Endothelial cell of umbilical vein (primary cell): ENCODE results near the gene MYO5B. TPM values are rescaled to one million over a fixed set of nuclear protein-coding genes. Genes with fewer than 3 reads are reported as not detected.

Source experiments
- BruUV-seq: library from RNA; stranded (reverse); fragments of 400-500 nt; replicated peaks from 2 replicates; lab custom pipeline; 2021; lab: Mats Ljungman, UMichigan
- CTCF ChIA-PET: fragments of 300-600, 350-600 bp; sonication (Branson Sonifier 250); formaldehyde crosslinking; loops from one replicate; lab custom pipeline; 2021; ENCODE audit warnings: antibody characterized with exemption, inconsistent platforms; lab: Charles Lee
- POLR2A ChIA-PET: fragments of 300-600, 350-600 bp; sonication (Branson Sonifier 250); formaldehyde crosslinking; loops from one replicate; lab custom pipeline; 2021; ENCODE audit warnings: antibody characterized with exemption, inconsistent platforms; lab: Charles Lee
- DNase-seq: peaks from one replicate; pipeline ENCODE4 v3.0.0-alpha.2; 2011; ENCODE audit warnings: low read depth, low spot score
- FAIRE-seq: peaks from 2 replicates; lab custom pipeline; 2011; peaks lifted over from hg19 to GRCh38; lab: Jason Lieb, UNC
- H2AFZ ChIP-seq: 2 replicates; pipeline ENCODE4 v1.6.0; 2012; ENCODE audit warnings: low read depth, low read length, control low read depth, inconsistent platforms
- H3K27ac ChIP-seq: 2 replicates; pipeline ENCODE4 v1.5.1; 2011; ENCODE audit warnings: low read depth, mild to moderate bottlenecking, control low read depth, low read length, moderate library complexity; ENCODE audit not compliant: insufficient read depth
- H3K27me3 ChIP-seq, 2 experiments: 2 replicates each; pipeline versions ENCODE4 v1.6.0 to v1.6.1; 2011; ENCODE audit warnings: low read length in 2 of 2, mixed read lengths in 1 of 2; ENCODE audit not compliant: control insufficient read depth in 2 of 2, insufficient read depth in 2 of 2
- H3K36me3 ChIP-seq, 2 experiments: 2 replicates in 1 of 2; 3 replicates in 1 of 2; pipeline ENCODE4 v1.5.1; 2011; ENCODE audit warnings: low read length in 2 of 2, mild to moderate bottlenecking in 1 of 2, moderate library complexity in 1 of 2; ENCODE audit not compliant: control insufficient read depth in 2 of 2, insufficient read depth in 2 of 2; ENCODE audit errors: extremely low read depth in 1 of 2
- H3K4me1 ChIP-seq: 3 replicates; pipeline ENCODE4 v1.5.1; 2011; ENCODE audit warnings: mild to moderate bottlenecking, low read length; ENCODE audit not compliant: control insufficient read depth, insufficient read depth; ENCODE audit errors: extremely low read depth
- H3K4me2 ChIP-seq: 2 replicates; pipeline ENCODE4 v1.6.1; 2011; ENCODE audit warnings: low read length, control low read depth, mixed read lengths; ENCODE audit not compliant: insufficient read depth
- H3K4me3 ChIP-seq, 3 experiments: fragments of 200-600 bp in 1 of 3; sonication (generic), shearing (Covaris generic) in 1 of 3; replicated peaks in 1 of 3; 2 replicates each; pipeline ENCODE4 v1.5.1; 2011 to 2016; ENCODE audit warnings: control low read depth in 3 of 3, low read length in 3 of 3, mild to moderate bottlenecking in 2 of 3, inconsistent platforms in 1 of 3, low read depth in 1 of 3, moderate library complexity in 1 of 3; ENCODE audit not compliant: insufficient read depth in 1 of 3
- H3K79me2 ChIP-seq: 2 replicates; pipeline ENCODE4 v1.6.0; 2012; ENCODE audit warnings: low read length, inconsistent platforms; ENCODE audit not compliant: control insufficient read depth, insufficient read depth
- H3K9ac ChIP-seq: replicated peaks from 2 replicates; pipeline ENCODE3; 2011; ENCODE audit warnings: low read length, control low read depth; ENCODE audit not compliant: insufficient read depth; ENCODE audit errors: extremely low read depth
- H3K9me1 ChIP-seq: replicated peaks from 3 replicates; pipeline ENCODE4 v1.6.0; 2011; ENCODE audit warnings: mild to moderate bottlenecking, low read length; ENCODE audit not compliant: control insufficient read depth, insufficient read depth; ENCODE audit errors: extremely low read depth
- H3K9me3 ChIP-seq: replicated peaks from 2 replicates; pipeline ENCODE4 v1.5.1; 2012; ENCODE audit warnings: low read length, inconsistent platforms; ENCODE audit not compliant: control insufficient read depth, insufficient read depth
- H4K20me1 ChIP-seq: replicated peaks from 2 replicates; pipeline ENCODE3; 2011; ENCODE audit warnings: mild to moderate bottlenecking, low read length; ENCODE audit not compliant: control insufficient read depth, insufficient read depth; ENCODE audit errors: extremely low read depth
- CTCF ChIP-seq, 2 donors: IDR thresholded peaks; 1 replicate in 1 of 2; 2 replicates in 1 of 2; pipeline ENCODE4 v1.5.1; 2011; ENCODE audit warnings: low read length in 2 of 2, mild to moderate bottlenecking in 2 of 2, moderate library complexity in 2 of 2, control low read depth in 1 of 2, inconsistent platforms in 1 of 2, low read depth in 1 of 2; ENCODE audit not compliant: insufficient read depth in 1 of 2; ENCODE audit errors: extremely low read depth in 1 of 2
- EZH2 ChIP-seq: IDR thresholded peaks from 2 replicates; pipeline ENCODE4 v1.6.1; 2012; ENCODE audit warnings: borderline replicate concordance, low read depth, mild to moderate bottlenecking, moderate library complexity, low read length, inconsistent platforms; ENCODE audit not compliant: severe bottlenecking
- FOS ChIP-seq: IDR thresholded peaks from 2 replicates; pipeline ENCODE4 v1.6.1; 2011; ENCODE audit warnings: mild to moderate bottlenecking, low read length, moderate library complexity, borderline replicate concordance; ENCODE audit not compliant: insufficient read depth
- JUN ChIP-seq: IDR thresholded peaks from 2 replicates; pipeline ENCODE4 v1.6.1; 2011; ENCODE audit warnings: borderline replicate concordance, low read depth; ENCODE audit not compliant: insufficient read length, insufficient read depth
- MAX ChIP-seq: IDR thresholded peaks from 2 replicates; pipeline ENCODE4 v1.6.1; 2011; ENCODE audit not compliant: insufficient read depth, insufficient read length
- MYC ChIP-seq: IDR thresholded peaks from one replicate; pipeline ENCODE4 v1.6.1; 2011; ENCODE audit warnings: mild to moderate bottlenecking, low read depth, low read length
- POLR2A ChIP-seq: IDR thresholded peaks from 2 replicates; pipeline ENCODE4 v1.6.1; 2012; ENCODE audit warnings: low read depth, mild to moderate bottlenecking, control low read depth, low read length
- POLR2AphosphoS5 ChIP-seq: IDR thresholded peaks from 2 replicates; pipeline ENCODE4 v1.6.1; 2012; ENCODE audit warnings: low read depth, mild to moderate bottlenecking, control low read depth, low read length, moderate library complexity; ENCODE audit not compliant: insufficient read depth
- dilution Hi-C: fragments of 300-500 bp; cut with MboI; formaldehyde crosslinking; loops from one replicate; pipeline ENCODE4 v1.15.0; 2019; ENCODE audit warnings: low sequenced_read_pairs; ENCODE audit not compliant: extremely low pct_ligation_motif_present
- intact Hi-C: fragments of 100-400 bp; cut with micrococcal nuclease; formaldehyde crosslinking; loops from one replicate; pipeline ENCODE4 v1.10.0; 2022
- polyA plus RNA-seq, 4 experiments: library from polyadenylated mRNA; depleted of rRNA in 3 of 4; stranded (reverse) in 3 of 4; unstranded in 1 of 4; fragments of >200 nt; gene quantifications; 2 replicates each; pipeline versions ENCODE4 v1.2.1 to v1.2.3, GENCODE V29; 2011 to 2012; ENCODE audit warnings: missing spikeins in 1 of 4
- total RNA-seq: library from RNA; stranded (reverse); gene quantifications from 2 replicates; pipeline ENCODE4 v1.2.3, GENCODE V29; 2021

MYO5B gene
- total and polyA plus RNA-seq, 2 donors (not counting 3 experiments of a cell fraction or from before 2014, with no cell fraction given): 0.54 to 1.1 TPM

- TF ChIP-seq CTCF (IDR thresholded peaks at IDR 0.05; ENCODE audit: extremely low read depth in 1 of 2, insufficient read depth in 1 of 2, low read depth in 1 of 2, low read length in 2 of 2): no peak
- TF ChIP-seq JUN: no peak
- no peak for TF ChIP-seq EZH2
- no peak for TF ChIP-seq POLR2A
- FAIRE-seq: no peak
- Histone ChIP-seq H3K27ac (no peak overlapping the region), H3K9ac (no peak overlapping the region), H3K4me3 (no peak overlapping the region), H3K36me3 (no peaks in the 10 kb centered on the region), H3K27me3 (peaks cover 10 to 14% of the 10 kb centered on the region in 2 experiments), H2AFZ (no peak overlapping the region), H3K9me1 (no peaks in the 10 kb centered on the region), H3K9me3 (no peaks in the 10 kb centered on the region), H4K20me1 (no peaks in the 10 kb centered on the region), H3K4me2 (no peak overlapping the region), H3K79me2 (no peaks in the 10 kb centered on the region), H3K4me1 (no peaks in the 10 kb centered on the region)
- ChIA-PET CTCF (no interaction called here), POLR2A (no interaction called here)
- DNase-seq: no peak
- BruUV-seq: no TSS peak
- intact Hi-C loops: no loop called here
- dilution Hi-C loops: no loop called here
These were observed 270.5 kb downstream of the MYO5B start for GRCh38 chr18:49924293-49924983.

- intact Hi-C loops: no loop called here
- no peaks in the 10 kb centered on the region for H3K9me1 ChIP-seq
- DNase-seq: no peak
- H3K36me3 ChIP-seq: no peaks in the 10 kb centered on the region
- BruUV-seq: no TSS peak
- CTCF ChIA-PET: no interaction called here
- no peak overlapping the region for H3K4me3 ChIP-seq
- no peak overlapping the region for H2AFZ ChIP-seq
- no peak for FAIRE-seq
- H3K4me1 ChIP-seq: no peaks in the 10 kb centered on the region
- no peak overlapping the region for H3K9ac ChIP-seq
- H3K4me2 ChIP-seq: no peak overlapping the region
- H3K27ac ChIP-seq: no peak overlapping the region
- H3K9me3 ChIP-seq: no peaks in the 10 kb centered on the region
- no peaks in the 10 kb centered on the region for H3K79me2 ChIP-seq
- TF ChIP-seq CTCF (IDR thresholded peaks at IDR 0.05; ENCODE audit: extremely low read depth in 1 of 2, insufficient read depth in 1 of 2, low read depth in 1 of 2, low read length in 2 of 2) (no peak), POLR2AphosphoS5 (no peak), POLR2A (no peak), MAX (no peak), FOS (no peak), MYC (no peak)
- peaks cover 12 to 16% of the 10 kb centered on the region in 2 experiments for H3K27me3 ChIP-seq
- dilution Hi-C loops: no loop called here
- POLR2A ChIA-PET: no interaction called here
- no peaks in the 10 kb centered on the region for H4K20me1 ChIP-seq
These were observed 272.7 kb downstream of the MYO5B start for GRCh38 chr18:49922228-49922627.
